Activated T-helper 9 cell treated with anti-CD3 and anti-CD28 coated beads, Interleukin-2, amount 50 U/mL, for 16 hours (primary cell): ENCODE measurements around the gene OAF.
"Not testable (repeated sequence)": the region's sequence is repeated elsewhere in the genome, so short reads cannot be mapped to it uniquely, and the experiment has no call there.

Source experiments
- DNase-seq: peaks from one replicate; pipeline ENCODE4 v3.0.0-alpha.2; 2020; ENCODE audit warnings: low read depth

OAF gene

GRCh38 chr11:120243221-120243620 is 32.4 kb downstream of the OAF start:
- DNase-seq, result no peak

- no peak for DNase-seq
These were observed 33.9 kb downstream of the OAF start for GRCh38 chr11:120244476-120245365.

GRCh38 chr11:120245434-120245833 is 34.6 kb downstream of the OAF start:
- DNase-seq, result no peak

- DNase-seq, result no peak
These were observed 37.9 kb downstream of the OAF start for GRCh38 chr11:120248551-120249278.

- no peak for DNase-seq
These were observed 38.7 kb downstream of the OAF start for GRCh38 chr11:120249279-120250262.

GRCh38 chr11:120253377-120253776 is 42.5 kb downstream of the OAF start:
- DNase-seq, result not testable (repeated sequence)

GRCh38 chr11:120254788-120255518 is 44.1 kb downstream of the OAF start:
- no peak for DNase-seq

GRCh38 chr11:120255519-120255866 is 44.7 kb downstream of the OAF start:
- DNase-seq, result no peak

- no peak for DNase-seq
These were observed 45.3 kb downstream of the OAF start for GRCh38 chr11:120256178-120256577.

GRCh38 chr11:120256779-120257178 is 45.9 kb downstream of the OAF start:
- no peak for DNase-seq

- DNase-seq, result no peak
These were observed 46.5 kb downstream of the OAF start for GRCh38 chr11:120257346-120257745.

GRCh38 chr11:120258661-120259060 is 47.8 kb downstream of the OAF start:
- DNase-seq, result no peak

GRCh38 chr11:120259241-120259640 is 48.4 kb downstream of the OAF start:
- DNase-seq, result no peak

- DNase-seq, result no peak
These were observed 49.2 kb downstream of the OAF start for GRCh38 chr11:120259988-120260565.

GRCh38 chr11:120260616-120261015 is 49.8 kb downstream of the OAF start:
- no peak for DNase-seq

- no peak for DNase-seq
These were observed 50.5 kb downstream of the OAF start for GRCh38 chr11:120261321-120261720.

GRCh38 chr11:120261931-120262330 is 51.1 kb downstream of the OAF start:
- no peak for DNase-seq

GRCh38 chr11:120267319-120267718 is 56.5 kb downstream of the OAF start:
- DNase-seq, result no peak

GRCh38 chr11:120268686-120269085 is 57.9 kb downstream of the OAF start:
- DNase-seq, result no peak

- no peak for DNase-seq
These were observed 59.6 kb downstream of the OAF start for GRCh38 chr11:120270386-120270785.

- DNase-seq, result no peak
These were observed 60.8 kb downstream of the OAF start for GRCh38 chr11:120271672-120272071.
